ENCODE results near the gene RAD23B.

Gene RAD23B

DNA sequence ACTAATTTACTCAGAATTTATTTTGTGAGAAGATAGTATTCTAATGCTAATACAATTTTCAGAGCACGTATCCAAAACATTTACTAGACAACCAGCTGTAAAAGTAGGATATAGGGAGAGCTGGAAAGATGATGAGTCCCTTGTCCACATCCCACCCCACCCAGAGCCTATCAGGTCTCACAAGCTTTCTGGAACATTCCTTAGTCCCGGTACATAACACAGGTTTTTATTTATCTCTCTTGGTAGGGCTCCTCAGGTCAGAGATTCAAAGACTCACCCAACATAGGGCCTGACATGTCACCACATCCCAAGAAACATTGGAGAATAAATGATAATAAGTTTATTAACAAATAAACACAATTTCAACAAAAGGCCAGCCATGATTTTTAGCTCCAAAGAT is 13.8 kb upstream of the RAD23B start:
- DNase-seq, result no peak

DNA sequence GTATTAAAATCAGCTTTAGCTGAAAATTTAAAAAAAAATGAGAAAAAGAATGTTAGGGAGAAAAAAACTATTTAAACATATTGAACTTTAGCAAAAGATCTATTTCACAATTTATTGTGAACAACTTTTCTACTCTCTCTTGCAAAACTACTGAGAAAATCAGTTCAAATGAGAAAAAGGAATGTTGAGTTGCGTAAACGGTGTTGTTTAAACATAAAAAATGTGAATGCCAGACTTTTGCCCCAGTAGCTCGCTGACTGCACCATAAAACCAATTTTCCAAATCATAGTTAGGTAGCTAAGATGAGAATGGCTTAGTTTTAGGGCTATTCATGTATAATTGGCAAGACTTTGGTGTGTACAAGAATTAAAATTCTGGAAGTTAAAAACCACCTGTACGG is 13.4 kb upstream of the RAD23B start:
- no peak for DNase-seq

DNA sequence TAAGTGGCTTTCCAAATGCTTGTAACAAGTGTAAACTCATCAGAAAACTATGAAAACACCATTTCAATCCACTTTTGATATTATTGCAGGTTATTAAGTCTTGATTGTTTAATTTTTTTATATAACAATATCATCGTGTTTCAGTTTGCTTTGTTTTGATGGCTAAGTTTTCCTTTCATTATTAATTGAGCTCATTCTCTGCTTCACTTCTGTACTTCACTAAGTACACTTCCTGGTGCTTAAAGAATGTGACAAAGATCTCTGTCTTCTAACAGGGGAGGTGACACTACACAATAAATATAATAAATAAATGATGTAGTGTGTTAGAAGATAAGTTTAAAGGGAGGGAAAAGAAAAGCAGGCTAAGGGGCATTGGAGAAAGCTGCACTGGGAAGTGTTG is 13.0 kb upstream of the RAD23B start:
- DNase-seq, result no peak

DNA sequence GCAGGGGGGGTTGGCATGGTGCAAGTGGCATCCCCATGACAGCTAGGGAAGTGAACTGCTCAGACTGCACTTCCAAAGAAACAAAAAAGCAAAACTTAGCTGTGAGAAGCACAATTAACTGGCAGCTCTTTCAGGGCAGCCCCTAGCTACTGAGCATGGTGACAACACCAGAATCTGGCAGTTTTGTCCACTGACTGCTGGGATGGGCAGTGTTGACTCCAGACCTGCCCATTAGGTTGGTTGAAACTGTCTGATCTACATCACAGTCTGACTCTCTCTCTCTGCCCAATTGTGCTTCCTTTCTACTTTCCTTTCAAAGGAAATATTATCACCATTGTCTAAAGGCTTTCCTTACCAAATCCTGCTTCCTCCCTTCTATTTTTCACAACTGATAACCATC is 12.5 kb upstream of the RAD23B start:
- no peak for DNase-seq

DNA sequence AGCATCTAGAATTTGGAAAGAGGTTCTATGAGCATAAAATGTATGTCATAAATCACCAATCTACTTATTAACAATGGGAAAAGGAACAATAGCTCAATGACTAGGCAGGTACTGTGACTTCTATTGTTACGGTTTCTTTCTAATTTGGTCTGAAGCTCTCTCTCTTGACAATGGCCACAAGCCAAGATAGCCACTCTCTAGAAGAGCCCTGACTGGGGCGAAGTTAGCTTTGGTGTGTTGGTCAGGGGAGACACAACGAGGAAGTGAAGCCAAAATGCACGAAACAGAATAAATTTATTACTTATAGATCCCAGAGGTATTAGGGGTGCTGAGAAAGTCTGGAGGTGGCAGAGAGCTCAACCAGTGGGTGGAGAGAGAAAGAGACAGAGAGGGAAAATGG is 9.4 kb upstream of the RAD23B start:
- no peak for DNase-seq

DNA sequence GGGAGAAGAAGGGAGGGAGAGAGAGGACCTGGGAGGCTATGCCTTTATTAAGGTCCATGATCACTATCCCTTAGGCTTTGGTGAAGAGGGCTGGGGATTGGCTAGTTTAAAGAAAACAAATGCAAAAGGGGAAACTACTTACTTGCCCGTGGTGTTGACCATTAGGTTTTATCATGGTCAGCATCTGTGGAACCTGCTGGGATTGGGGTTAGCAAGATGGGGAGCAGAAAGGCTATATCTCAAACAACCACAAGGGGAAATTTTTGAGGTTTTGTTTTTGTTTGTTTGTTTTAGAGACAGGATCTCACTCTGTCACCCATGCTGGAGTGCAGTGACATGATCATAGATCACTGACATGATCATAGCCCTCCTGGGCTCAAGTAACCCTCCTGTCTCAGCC is 9.0 kb upstream of the RAD23B start:
- no peak for DNase-seq

DNA sequence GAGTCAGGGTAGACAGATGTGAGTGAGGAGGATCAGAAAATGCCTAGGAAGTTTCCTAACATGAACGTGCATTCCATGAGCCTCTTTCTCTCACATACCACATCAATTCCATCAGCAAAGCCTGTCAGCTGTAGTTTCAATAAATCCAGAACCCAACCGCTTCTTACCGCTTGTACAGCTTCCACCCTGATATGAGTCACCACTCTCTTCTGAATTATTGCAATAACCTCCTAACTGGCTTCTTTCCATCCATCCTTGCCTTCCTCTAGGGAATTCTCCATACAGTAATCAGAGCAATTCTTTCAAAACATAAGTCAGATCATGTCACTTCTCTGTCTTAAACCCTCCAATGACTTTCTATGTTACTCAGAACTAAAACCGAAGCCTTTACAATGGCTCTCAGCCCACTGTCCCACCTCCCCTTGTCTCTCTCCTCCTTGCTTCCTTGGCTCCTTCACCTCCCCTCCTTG is 8.1 kb upstream of the RAD23B start:
- DNase-seq, result no peak

DNA sequence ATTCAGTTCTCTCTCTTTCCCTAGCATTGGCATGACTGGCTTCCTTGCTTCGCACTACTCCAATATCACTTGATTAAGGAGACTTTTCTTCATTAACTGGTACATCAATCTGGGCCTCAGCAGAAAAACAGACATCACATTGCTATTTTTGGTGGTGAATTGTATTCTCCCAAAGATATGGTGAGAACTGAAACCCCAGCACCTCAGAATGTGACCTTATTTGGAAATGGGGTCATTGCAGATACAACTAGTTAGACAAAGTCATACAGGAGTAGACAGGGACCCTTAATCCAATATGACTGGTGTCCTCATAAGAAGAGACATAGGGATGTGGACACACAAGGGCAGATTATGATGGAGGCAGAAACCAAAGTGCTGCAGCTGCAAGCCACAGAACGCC is 7.5 kb upstream of the RAD23B start:
- DNase-seq, result no peak

DNA sequence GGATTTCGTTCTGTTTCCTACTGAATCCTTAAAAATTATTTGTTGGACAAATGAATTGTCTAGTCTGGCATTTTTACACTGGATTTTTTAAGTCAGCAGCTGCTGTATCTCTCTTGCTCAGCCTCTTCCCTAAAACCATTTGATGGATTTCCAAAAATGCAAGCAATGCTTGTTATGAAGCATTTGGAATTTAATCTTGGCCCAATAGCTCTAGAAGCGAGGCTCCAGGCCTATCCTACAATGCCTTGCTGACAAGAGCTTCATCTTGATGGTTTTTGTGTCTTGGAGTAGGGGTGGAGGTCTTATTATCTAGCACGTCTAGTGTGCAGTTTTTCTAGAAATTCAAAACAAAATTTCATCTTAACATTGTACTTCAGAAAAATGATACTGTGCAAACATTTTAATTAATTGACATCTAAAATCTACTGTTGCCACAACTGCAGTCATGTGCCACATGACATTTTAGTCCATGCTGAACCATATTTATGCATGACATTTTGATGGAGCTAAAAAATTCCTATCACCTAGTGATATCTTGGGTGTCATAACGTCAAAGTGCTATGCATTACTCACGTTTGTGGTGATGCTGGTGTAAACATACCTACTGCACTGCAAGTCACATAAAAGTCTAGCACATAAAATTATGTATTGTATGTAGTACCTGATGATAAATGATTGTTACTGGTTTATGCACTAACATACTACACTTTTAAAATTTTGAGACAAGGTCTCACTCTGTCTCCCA is 5.9 kb upstream of the RAD23B start:
- DNase-seq, result no peak

DNA sequence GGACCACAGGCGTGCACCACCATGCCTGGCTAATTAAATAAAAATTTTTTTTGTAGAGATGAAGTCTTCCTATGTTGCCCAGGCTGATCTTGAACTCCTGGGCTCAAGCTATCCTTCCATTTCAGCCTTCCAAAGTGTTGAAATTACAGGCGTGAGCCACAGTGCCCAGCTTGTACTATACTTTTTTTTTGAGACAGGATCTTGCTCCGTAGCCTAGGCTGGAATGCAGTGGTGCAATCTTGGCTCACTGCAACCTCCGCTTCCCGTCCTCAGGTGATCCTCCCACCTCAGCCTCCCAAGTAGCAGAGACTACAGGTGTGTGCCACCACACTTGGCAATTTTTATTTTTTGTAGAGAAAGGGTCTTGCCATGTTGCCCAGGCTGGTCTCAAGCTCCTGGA is 5.3 kb upstream of the RAD23B start:
- no peak for DNase-seq

DNA sequence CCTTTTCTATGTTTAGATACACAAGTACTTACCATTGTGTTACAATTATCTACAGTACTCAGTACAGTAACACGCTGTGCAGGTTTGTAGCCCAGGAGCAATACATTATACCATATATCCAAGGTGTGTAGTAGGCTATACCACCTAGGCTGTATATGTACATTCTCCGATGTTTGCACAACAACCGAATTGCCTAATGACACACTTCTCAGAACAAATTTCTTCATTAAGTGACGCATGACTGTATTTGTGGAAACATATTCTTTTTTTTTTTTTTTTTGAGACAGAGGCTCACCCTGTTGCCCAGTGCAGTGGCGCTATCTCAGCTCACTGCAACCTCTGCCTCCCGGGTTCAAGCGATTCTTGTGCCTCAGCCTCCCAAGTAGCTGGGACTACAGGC is 4.0 kb upstream of the RAD23B start:
- DNase-seq, result no peak

DNA sequence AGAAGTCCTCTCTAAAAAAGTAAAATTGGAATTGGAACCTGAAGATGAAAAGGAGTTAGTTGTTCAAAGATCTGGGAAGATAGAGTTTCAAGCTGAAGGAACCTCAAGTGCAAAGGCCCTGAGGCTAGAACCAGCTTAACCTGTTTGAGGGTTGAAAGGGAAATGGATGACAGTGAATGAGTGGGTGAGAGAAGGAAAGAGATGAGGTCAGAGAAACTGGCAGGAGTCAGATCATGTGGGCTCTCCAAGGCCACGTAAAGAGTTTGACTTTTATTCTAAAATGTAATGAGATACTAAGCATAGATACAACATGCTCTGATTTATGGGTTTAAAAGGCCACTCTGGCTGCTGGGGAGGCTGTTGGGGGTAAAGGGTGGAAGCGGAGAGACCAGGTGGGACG is 2.5 kb upstream of the RAD23B start:
- no peak for DNase-seq

DNA sequence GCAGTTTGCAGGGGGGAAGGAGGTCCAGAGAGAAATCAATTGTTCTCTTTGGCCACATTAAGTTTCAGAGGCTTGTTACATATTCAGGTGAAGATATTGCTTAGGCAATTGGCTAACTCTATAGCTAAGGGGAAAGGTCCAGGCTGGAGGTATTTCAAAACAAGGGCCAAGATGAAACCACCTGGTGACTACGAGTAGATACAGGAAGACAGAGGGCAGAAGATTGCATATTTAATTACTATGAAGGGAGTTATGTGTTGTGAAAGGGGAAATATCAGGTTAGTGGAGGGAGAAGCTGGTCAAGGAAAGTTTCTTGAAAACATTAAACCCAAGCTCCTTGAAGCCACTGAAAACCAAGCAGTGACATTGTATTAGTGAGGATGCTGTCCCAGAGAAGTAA is 1.9 kb upstream of the RAD23B start:
- no peak for DNase-seq

DNA sequence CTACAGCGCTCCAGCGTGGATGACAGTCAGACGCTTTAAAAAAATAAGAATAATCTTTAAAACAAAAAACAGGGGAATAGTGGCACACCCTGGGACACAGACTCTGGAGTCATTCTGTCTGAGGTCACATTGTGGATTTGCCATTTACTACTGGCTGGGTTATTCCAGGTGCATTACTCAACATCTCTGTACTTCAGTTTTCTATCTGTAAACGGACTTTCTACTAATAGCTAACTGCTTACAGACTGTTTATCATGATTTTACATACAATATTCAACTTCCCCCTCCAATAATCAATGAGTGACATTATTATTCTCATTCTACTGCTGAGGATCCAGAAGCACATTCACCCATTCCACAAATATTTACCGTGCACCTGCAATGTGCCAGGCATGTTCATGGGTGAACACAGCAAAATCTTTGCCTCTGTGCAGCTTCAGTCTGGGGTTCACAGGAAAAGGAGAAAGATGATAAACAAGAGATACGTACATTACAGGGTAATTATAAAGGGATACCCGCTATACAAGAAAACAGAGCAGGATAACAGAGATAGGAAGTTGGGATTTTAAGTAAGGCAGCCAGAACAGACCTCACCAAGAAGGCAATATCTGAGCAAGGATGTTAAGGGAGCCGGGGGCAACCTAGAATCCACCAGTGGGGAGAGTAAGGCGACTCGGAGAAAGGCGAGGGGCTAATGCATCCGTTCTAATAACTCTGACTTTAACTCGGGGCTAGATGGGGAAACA is 984 bp upstream of the RAD23B start:
- DNase-seq, result no peak

DNA sequence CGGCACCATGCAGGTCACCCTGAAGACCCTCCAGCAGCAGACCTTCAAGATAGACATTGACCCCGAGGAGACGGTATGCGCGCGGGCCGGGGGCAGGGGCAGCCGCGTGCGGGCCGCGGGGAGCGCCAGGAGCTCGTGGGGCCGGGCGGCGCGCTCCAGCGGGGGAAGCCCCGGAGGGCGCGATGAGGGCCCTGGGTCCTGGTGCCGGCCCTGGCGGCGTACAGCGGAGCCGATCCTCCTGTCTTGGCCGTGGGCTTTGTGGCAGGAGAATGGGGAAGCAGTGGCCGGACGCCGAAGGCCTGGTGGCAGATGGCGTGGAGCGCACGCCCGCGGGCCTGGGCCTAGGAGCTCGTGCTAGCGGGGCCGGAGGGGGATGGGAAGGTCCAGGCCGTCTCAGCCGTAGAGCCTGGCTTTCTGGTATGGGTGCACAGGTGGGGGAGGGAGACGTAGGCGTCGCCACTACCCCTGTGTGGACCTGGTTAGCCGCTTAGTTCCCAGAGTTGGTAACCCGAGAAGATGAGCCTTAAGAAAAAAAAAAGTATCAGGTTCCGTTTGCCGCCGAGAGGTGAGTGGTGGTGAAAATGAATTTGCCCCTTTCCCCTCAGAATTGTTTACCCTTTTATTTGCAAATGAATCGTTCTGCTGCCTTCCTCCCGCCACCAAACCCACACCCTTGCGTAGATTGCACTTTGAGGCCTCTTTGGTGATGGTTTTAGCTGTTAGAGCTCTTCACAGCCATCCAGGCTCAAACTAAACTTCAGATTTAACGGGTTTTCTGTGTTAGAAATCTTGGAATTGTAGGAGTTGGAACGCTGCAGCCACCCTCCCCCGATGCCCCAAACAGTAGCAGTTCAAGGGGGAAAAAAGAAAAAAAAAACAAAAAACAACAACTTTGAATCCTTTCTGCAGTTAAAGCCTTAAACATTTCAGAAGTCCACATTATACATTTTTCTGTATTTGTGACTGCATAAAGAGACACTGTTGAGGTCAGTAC is 841 bp downstream of the RAD23B start:
- DNase-seq, result peak; percentile 43

DNA sequence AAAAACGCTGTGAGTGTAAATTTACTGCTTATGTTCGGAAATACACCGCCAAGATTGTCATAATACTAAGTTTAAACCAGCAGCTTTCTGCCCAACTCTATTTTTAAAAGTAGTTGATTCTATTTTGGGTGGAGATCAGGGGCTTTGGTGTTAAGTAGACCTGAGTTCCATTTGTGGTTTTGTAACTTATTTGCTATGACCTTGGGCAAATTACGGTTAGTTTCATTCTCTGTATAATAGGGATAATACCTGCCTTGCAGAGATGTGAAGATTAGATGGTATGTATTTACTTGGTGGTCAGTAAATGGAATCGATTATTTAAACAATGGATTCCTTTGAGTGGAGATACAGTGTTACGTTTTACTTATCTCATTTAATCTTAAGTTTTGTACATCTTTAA is 1.6 kb downstream of the RAD23B start:
- DNase-seq, result no peak

DNA sequence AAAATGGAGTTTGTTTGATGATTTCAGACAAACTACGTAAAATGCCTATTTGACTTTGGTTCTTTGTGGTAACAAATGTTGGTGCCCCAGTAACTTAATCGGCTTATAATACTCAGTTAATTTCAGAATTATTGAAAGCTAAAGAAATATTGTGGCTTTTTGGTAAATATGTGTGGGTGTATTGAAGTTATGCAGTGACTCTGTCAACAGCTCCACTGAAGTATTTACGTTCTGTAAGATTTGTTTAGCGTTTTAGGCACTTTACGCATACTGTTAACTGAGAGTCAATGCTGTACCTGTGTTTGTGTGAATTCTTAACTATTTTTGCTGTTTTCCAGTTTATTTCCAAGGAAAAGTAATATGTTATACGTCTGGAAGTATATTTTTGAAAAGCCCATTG is 2.2 kb downstream of the RAD23B start:
- DNase-seq, result no peak

DNA sequence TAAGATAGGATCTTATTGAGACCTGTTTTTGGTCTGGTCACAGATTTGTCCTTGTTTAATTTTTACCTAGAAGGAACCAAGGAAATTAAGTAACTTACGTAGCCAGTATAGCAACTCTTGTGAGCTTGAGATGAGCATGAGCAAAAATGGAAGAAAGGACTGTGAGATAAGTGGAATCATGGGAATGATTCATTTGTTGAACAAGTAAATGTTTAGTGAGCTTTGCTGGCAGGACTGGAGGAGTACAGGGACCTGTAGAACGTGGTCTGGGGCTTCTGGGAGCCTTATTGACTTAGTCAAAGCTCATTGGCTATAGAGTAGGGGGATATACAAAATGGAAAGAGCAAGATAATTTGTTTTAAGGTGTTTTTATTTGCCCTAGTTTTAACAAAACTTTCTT is 3.0 kb downstream of the RAD23B start:
- DNase-seq, result no peak

DNA sequence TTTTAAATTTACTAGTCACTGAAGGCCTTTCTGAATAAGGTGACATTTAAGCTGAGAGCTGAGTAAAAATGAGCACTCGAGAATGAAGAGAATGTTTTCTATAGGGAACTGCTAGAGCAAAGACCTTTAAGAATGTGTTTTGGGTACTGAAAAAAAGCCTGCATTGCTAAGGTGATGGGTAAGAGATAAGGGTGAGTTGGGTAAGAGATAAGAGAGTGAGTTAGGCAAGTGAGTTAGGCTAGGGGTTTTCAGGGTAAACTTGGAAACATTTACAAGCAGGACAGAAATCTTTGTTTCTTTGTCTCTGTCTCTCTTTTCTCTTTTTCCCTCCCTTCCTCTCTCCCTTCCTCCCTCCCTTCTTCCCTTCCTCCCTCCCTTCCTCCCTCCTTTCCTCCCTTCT is 5.6 kb downstream of the RAD23B start:
- DNase-seq, result no peak

DNA sequence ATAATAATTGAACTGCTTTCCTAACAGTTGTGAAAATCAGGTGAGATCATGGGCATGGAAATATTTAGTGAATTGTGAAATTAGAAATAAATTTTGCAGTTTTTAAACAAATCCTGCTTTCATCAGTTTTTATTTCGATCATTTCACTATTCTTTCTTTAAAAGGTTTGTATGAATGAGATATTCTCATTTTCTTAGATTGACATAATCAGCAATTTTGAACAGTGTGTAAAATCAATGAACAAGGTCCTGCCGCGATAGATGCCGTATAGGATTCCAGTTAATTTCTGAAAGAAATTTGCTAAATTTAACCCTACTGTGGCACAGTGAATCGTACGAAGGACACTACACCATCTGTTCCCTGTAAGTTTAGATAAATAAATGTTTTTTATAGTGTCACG is 7.5 kb downstream of the RAD23B start:
- DNase-seq, result no peak

DNA sequence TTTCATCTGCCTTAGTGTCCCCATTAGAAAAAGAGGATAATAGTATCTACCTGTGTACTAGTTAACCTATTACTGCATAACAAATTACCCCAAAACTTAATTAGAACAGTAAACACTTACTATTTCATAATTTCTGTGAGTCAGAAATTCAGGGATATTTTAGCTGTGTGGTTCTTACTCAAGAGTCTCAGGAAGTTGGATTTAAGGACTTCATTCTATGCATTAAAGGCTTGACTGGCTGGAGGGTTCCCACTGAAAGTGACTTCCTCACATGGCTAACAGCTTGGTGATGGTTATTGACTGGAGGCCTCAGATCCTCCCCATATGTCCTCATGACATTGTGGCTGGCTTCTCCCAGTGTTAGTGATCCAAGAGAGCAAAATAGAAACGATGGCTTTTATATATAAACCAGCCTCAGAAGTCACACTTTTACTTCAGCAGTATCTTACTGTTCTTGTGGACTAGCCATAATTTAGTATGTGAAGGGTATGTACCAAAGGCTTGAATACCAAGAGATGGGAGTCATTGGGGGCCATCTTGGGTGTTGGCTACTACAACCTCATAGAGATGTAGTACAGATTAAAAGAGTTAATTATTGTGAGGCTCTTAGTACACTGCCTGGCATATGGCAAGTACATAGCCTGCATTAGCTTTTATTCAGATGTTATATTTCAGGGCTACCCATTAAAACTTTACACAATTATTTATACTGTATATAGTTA is 9.9 kb downstream of the RAD23B start:
- no peak for DNase-seq

DNA sequence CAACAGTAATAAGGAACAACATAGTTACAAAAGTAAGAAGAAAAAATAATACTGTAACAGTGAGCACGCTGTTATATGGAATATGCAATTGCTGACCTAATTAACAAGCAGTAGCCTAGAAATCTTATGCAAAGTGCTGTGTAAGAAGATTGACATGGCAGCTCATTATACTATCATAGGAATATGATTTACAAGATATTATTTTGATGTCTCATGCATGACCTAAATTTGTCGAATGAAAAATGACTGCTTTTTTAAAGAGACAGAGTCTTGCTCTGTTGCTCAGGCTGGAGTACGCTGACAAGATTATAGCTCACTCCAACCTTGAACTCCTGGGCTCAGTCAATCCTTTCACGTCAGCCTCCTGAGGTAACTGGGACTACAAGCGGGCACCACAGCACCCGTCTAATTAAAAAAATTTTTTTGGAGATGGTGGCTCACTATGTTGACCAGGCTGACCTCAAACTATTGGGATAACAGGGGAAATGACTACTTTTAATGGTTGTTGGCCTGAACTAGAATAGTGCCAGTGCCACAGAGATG is 10.5 kb downstream of the RAD23B start:
- no peak for DNase-seq

DNA sequence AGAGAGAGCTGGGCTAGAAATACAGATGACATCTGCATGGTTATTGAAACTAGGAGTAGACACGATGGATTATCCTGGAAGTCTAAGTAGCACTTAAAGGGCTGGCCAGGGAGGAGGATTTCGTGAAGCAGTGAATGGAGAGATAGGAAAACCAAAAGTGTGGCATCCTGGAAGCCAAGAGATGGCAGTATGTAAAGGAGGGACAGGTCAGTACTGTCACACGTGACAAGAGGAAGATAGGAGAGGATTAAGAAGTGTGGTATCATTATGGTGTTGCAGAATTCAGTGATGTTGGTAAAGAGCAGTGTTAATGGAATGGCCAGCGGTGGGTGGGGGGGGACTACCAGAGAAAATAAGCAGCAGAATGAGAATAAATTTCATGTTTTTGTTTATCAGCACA is 11.7 kb downstream of the RAD23B start:
- DNase-seq, result no peak

Measured in NCI-H1092 (cell line).